Ovary (tissue), 9 donors: Measurements from ENCODE around the gene DIS3L. TPM values are rescaled to one million over a fixed set of nuclear protein-coding genes. Genes with fewer than 3 reads are reported as not detected.

Experiments
- DNase-seq, 5 donors: peaks; one replicate each; pipeline ENCODE4 v3.0.0-alpha.2; 2019 to 2020
- H3K27ac ChIP-seq, 2 donors: fragments of 200-600 bp; one replicate each; pipeline versions ENCODE4 v1.5.1 to v1.8.0; 2019 to 2022
- H3K27me3 ChIP-seq: fragments of 200-600 bp; one replicate; pipeline ENCODE4 v1.8.0; 2022
- H3K36me3 ChIP-seq: fragments of 200-600 bp; sonication (generic); one replicate; pipeline ENCODE4 v1.5.1; 2019
- H3K4me1 ChIP-seq: one replicate; pipeline ENCODE4 v1.8.1; 2013; ENCODE audit warnings: mild to moderate bottlenecking, moderate library complexity; ENCODE audit not compliant: insufficient read depth
- H3K4me3 ChIP-seq: fragments of 200-600 bp; sonication (generic); one replicate; pipeline ENCODE4 v1.5.1; 2017
- H3K9me3 ChIP-seq, 2 donors: fragments of 200-600 bp in 1 of 2; sonication (generic) in 1 of 2; one replicate each; pipeline versions ENCODE4 v1.5.1 to v1.8.1; 2013 to 2019; ENCODE audit warnings: mild to moderate bottlenecking in 1 of 2, moderate library complexity in 1 of 2
- EP300 ChIP-seq: sonication (generic); formaldehyde crosslinking; IDR thresholded peaks from one replicate; pipeline ENCODE4 v1.6.1; 2017; ENCODE audit warnings: antibody characterized with exemption
- POLR2A ChIP-seq: fragments of 450-650 bp; IDR thresholded peaks from one replicate; pipeline ENCODE4 v1.6.1; 2017; ENCODE audit warnings: antibody characterized with exemption, mild to moderate bottlenecking, moderate library complexity
- WGBS, 3 donors: extraction: QIAGEN DNeasy Blood & Tissue Kit in 1 of 3; methylation state at CpG; one replicate each; pipeline versions ENCODE4 v1.1.5 to v1.1.7; 2013 to 2017; 5-methylcytosine and 5-hydroxymethylcytosine counted together
- intact Hi-C, 4 donors: fragments of 100-400 bp; cut with DNase I; formaldehyde crosslinking; loops; one replicate each; pipeline versions ENCODE4 v1.11.0 to v1.15.1; 2022 to 2023
- polyA plus RNA-seq, 2 donors: library from polyadenylated mRNA; stranded (reverse); fragments of 200-250 nt in 1 of 2; fragments of 350-450 nt in 1 of 2; fragmentation: Illumina TruSeq in 1 of 2; extraction: RNeasy Lipid Tissue Mini Kit (QIAGEN cat#74804) in 1 of 2; gene quantifications; one replicate each; pipeline ENCODE4 v1.2.3, GENCODE V29; 2013 to 2014
- total RNA-seq, 7 donors: library from RNA; depleted of rRNA in 2 of 7; stranded (reverse); fragments of >200 nt in 2 of 7; fragmentation: NEBNext Ultra II Directional in 3 of 7; extraction: Animal tissue kit (Norgen Biotek cat#: 25700) in 3 of 7; gene quantifications; one replicate each; pipeline versions ENCODE4 v1.1.0 to v1.2.4, GENCODE V29; 2016 to 2023
- TF ChIP-seq, protein P1 (sequence below), 3 donors: fragments of 450-650 bp in 2 of 3; fragments of 200-600 bp in 1 of 3; IDR thresholded peaks; one replicate each; pipeline versions ENCODE4 v1.5.1 to v1.8.0; 2016 to 2022; ENCODE audit warnings: antibody characterized with exemption in 3 of 3, mild to moderate bottlenecking in 1 of 3
- donor health status: DM: no; HTN: no; CAD: no; lungs with moderate emphysema.
- donor health status: DM: no; HTN: no; CAD: no.
- donor health status: Bipolar disorder and iron deficiency.
- donor health status: DM: yes; HTN: yes; CAD: no.
- donor health status: DM: no; HTN: no; CAD: no.
- donor health status: DM: yes; HTN: yes; CAD: no.

DIS3L gene
- total and polyA plus RNA-seq, 9 donors = 19.6 to 54.6 (median 31.9) TPM

DNA sequence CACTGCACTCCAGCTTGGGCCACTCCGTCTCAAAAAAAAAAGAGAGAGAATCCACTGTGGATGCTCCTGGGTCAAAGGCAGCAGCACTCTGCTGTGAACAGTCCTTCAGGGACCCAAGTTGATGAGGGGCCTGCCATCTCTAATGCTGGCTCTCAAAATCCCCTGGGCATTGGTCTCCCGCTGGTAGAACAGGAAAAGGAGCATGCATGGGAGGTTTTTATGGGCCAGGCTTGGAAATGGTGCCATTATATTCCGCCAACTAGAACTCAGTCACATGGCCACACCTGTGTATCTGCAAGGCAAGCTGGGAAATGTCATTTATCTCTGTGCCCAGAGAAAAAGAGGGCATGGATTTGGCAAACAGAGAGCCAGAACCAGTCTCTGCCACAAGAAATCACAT is 3.4 kb upstream of the DIS3L start:
- Histone ChIP-seq H3K27ac (no peak overlapping the region), H3K4me1 (peaks cover 3% of the 10 kb centered on the region), H3K27me3 (no peaks in the 10 kb centered on the region), H3K4me3 (no peak overlapping the region), H3K36me3 (no peaks in the 10 kb centered on the region), H3K9me3 (no peaks in the 10 kb centered on the region)
- intact Hi-C loops = loop anchor here in 1 of 4 donors (5.0 kb wide), 1 partner anchor 458 kb away; no protein-coding TSS in a partner anchor
- TF ChIP-seq POLR2A (no peak), EP300 (no peak)
- TF ChIP-seq, protein P1, sequence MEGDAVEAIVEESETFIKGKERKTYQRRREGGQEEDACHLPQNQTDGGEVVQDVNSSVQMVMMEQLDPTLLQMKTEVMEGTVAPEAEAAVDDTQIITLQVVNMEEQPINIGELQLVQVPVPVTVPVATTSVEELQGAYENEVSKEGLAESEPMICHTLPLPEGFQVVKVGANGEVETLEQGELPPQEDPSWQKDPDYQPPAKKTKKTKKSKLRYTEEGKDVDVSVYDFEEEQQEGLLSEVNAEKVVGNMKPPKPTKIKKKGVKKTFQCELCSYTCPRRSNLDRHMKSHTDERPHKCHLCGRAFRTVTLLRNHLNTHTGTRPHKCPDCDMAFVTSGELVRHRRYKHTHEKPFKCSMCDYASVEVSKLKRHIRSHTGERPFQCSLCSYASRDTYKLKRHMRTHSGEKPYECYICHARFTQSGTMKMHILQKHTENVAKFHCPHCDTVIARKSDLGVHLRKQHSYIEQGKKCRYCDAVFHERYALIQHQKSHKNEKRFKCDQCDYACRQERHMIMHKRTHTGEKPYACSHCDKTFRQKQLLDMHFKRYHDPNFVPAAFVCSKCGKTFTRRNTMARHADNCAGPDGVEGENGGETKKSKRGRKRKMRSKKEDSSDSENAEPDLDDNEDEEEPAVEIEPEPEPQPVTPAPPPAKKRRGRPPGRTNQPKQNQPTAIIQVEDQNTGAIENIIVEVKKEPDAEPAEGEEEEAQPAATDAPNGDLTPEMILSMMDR (IDR thresholded peaks at IDR 0.05) = no peak
- no peak for DNase-seq
- WGBS, 3 donors = 90 to 100% (median 94%) methylated on average over 3 of the region's 3 CpGs

DNA sequence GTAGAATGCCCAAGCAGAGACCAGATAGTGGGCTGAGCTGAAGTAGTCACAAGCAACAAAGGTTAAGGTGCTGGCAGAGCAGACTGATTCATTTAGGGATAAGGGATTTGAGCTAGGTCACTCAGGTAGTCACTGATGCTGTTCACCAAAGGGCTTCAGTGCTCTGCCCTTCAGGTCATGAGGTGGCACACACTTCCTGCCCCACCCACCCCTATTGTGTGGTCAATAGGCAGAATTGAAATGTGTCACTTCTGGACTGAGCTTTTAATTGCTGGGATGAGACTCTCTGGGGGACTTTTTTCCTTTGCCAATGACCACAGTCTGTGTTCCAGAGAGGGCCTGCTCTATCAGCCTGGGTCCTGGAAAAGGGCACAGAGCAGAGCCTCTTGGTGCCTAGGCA is 2.9 kb upstream of the DIS3L start:
- no peak for DNase-seq
- no peak overlapping the region for H3K4me3 ChIP-seq
- TF ChIP-seq, protein P1 (IDR thresholded peaks at IDR 0.05) = no peak
- TF ChIP-seq POLR2A (no peak), EP300 (no peak)
- intact Hi-C loops = loop anchor here in 1 of 4 donors (5.0 kb wide), 1 partner anchor 458 kb away; no protein-coding TSS in a partner anchor
- no peak overlapping the region for H3K27ac ChIP-seq
- H3K4me1 ChIP-seq = peaks cover 5% of the 10 kb centered on the region
- no peaks in the 10 kb centered on the region for H3K9me3 ChIP-seq
- no peaks in the 10 kb centered on the region for H3K27me3 ChIP-seq
- H3K36me3 ChIP-seq = no peaks in the 10 kb centered on the region

DNA sequence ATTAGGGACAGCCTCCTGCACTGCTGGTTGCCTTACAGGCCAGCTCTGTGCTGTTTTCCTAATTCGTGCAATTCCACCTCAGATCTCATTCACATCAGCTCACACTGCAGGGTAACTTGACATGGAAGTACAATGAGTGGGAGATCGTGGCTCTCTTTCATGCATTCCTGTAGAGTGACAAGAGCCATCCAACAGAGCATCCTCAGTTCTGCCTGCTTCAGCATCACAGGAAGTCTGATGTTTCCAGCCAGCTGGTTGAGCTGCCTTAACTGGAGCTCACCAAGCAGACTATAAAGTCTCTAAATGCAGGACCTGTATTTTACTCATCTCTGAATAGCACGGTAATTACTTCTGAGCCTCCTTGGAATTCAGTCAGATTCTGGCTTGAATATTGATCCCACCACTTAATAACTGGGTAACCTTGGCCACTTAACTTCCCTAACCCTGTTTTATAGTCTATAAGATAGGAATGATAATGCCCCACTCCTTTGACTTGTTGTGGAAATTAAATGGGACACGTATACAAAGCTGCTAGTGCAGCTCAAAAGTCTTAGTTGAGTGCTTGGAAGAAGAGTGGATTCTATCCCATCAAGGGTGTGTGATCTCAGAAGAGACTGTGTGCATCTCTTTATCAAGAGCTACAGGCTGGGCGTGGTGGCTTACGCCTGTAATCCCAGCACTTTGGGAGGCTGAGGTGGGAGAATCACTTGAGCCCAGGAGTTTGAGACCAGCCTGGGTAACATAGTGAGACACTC is 1.4 kb upstream of the DIS3L start:
- Histone ChIP-seq H3K4me3 (no peak overlapping the region), H3K27me3 (no peaks in the 10 kb centered on the region), H3K36me3 (no peaks in the 10 kb centered on the region), H3K4me1 (peaks cover 5% of the 10 kb centered on the region), H3K9me3 (no peaks in the 10 kb centered on the region), H3K27ac (peak overlapping the region in 1 of 2 donors; percentile 5)
- TF ChIP-seq, protein P1 (IDR thresholded peaks at IDR 0.05) = no peak
- no peak for TF ChIP-seq EP300
- no peak for TF ChIP-seq POLR2A
- WGBS, 3 donors = 67 to 72% (median 69%) methylated on average over 6 of the region's 6 CpGs
- no peak for DNase-seq
- intact Hi-C loops = loop anchor here in 1 of 4 donors (5.0 kb wide), 1 partner anchor 460 kb away; no protein-coding TSS in a partner anchor

DNA sequence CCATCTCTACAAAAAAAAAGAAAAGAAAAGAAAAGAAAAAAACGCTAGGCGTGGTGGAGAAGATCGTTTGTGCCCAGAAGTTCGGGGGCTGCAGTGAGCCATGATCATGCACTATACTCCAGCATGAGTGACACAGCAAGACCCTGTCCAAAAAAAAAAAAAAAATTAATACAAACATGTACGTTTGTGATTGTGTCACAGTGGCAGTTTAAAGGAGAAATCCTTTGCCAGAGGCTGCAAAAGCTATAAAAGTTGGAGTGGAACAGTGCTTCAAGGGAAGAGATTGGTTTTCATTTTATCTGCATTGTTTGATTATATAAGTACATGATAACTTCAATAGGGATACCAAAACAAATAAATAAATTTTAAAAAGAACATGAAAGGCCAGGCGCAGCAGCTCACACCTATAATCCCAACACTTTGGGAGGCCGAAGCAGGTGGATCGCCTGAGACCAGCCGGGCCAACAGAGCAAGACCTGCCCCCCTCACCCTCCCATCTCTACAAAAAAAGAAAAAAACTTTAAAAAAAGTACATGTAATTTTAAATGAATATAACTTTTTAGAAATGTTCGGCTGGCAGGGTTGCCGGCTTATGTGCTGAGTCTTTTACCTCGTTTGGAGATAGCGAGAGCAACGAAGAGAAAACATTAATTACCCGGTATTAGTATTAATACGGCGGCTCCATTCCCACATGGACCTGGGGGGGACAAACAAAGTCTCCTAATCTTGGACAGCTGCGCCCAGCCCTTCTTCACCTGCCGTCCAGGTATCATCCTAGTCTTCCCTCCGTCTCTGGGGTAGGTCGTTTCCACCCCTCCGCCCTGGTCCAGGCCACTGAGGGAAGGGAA is 573 bp upstream of the DIS3L start:
- WGBS, 3 donors = 5 to 6% (median 6%) methylated on average over 22 of the region's 22 CpGs
- peak overlapping the region; percentile 65 for H3K4me3 ChIP-seq
- no peaks in the 10 kb centered on the region for H3K36me3 ChIP-seq
- H3K9me3 ChIP-seq = no peaks in the 10 kb centered on the region
- TF ChIP-seq, protein P1 (IDR thresholded peaks at IDR 0.05) = no peak
- TF ChIP-seq EP300 = no peak
- TF ChIP-seq POLR2A = peak; percentile 27
- H3K4me1 ChIP-seq = peaks cover 5% of the 10 kb centered on the region
- no peak for DNase-seq
- H3K27ac ChIP-seq = peak overlapping the region; percentile 87 to 95
- intact Hi-C loops = loop anchor here in 1 of 4 donors (5.0 kb wide), 1 partner anchor 460 kb away; no protein-coding TSS in a partner anchor
- no peaks in the 10 kb centered on the region for H3K27me3 ChIP-seq
